A549 (cell line): ENCODE results near the gene FAM47E. TPM values are rescaled to one million over a fixed set of nuclear protein-coding genes. Genes with fewer than 3 reads are reported as not detected.

Experiments used
- ATAC-seq, 2 experiments: fragments of 200-7000 bp in 1 of 2; fragments of >200 bp in 1 of 2; cut with Nextera tagmentation in 1 of 2; cut with Tn5 transposase in 1 of 2; 3 replicates each; pipeline versions ENCODE4 v1.8.0 to v1.9.1; 2018 to 2020; ENCODE audit warnings: mild to moderate bottlenecking in 1 of 2, moderate library complexity in 1 of 2
- CTCF ChIA-PET: fragments of 300-600 bp; sonication (Branson Sonifier 250); formaldehyde crosslinking; extraction: SDS; loops from one replicate; lab custom pipeline; 2021; ENCODE audit warnings: antibody characterized with exemption, inconsistent platforms; lab: Yijun Ruan, JAX
- POLR2A ChIA-PET: fragments of 350-600 bp; formaldehyde crosslinking; extraction: SDS; loops from one replicate; lab custom pipeline; 2021; ENCODE audit warnings: antibody characterized with exemption, inconsistent platforms; lab: Yijun Ruan, JAX
- DNase-seq, 2 experiments: peaks; one replicate each; pipeline versions ENCODE4 v3.0.0 to v3.0.0-alpha.2; 2011 to 2016; ENCODE audit warnings: low read depth in 1 of 2, low spot score in 1 of 2
- FAIRE-seq: peaks from 2 replicates; lab custom pipeline; 2011; peaks lifted over from hg19 to GRCh38; lab: Jason Lieb, UNC
- H3K27ac ChIP-seq, 2 experiments: fragments of >200 bp; sonication (Bioruptor Twin); formaldehyde crosslinking; 3 replicates each; pipeline ENCODE4 v1.5.1; 2016 to 2017
- H3K4me1 ChIP-seq: fragments of >200 bp; sonication (Bioruptor Twin); formaldehyde crosslinking; 3 replicates; pipeline ENCODE4 v1.6.1; 2016
- H3K4me2 ChIP-seq: fragments of >200 bp; sonication (Bioruptor Twin); formaldehyde crosslinking; 3 replicates; pipeline ENCODE4 v1.6.1; 2016
- H3K4me3 ChIP-seq: fragments of >200 bp; sonication (Bioruptor Twin); formaldehyde crosslinking; 3 replicates; pipeline ENCODE4 v1.5.1; 2016
- H3K9me3 ChIP-seq: fragments of >200 bp; sonication (Bioruptor Twin); formaldehyde crosslinking; 3 replicates; pipeline ENCODE4 v1.6.1; 2016
- CBX2 ChIP-seq: fragments of 200-600 bp; sonication (generic); IDR thresholded peaks from 2 replicates; pipeline ENCODE4 v1.6.1; 2016; ENCODE audit warnings: low read depth, mild to moderate bottlenecking, borderline replicate concordance
- CBX8 ChIP-seq: fragments of 200-600 bp; sonication (generic); IDR thresholded peaks from 2 replicates; pipeline ENCODE4 v1.6.1; 2016
- CEBPB ChIP-seq, 2 experiments: fragments of >200 bp in 1 of 2; sonication (Bioruptor Twin) in 1 of 2; formaldehyde crosslinking in 1 of 2; IDR thresholded peaks; 2 replicates each; pipeline ENCODE4 v1.6.1; 2012 to 2016
- CHD4 ChIP-seq: fragments of 200-600 bp; sonication (generic); IDR thresholded peaks from 2 replicates; pipeline ENCODE4 v1.6.1; 2016; ENCODE audit warnings: antibody characterized with exemption, mild to moderate bottlenecking, borderline replicate concordance
- CTCF ChIP-seq: fragments of >200 bp; sonication (Bioruptor Twin); formaldehyde crosslinking; IDR thresholded peaks from 3 replicates; pipeline ENCODE4 v1.5.1; 2016
- E2F6 ChIP-seq: IDR thresholded peaks from 2 replicates; pipeline ENCODE4 v1.6.1; 2012; ENCODE audit warnings: low read depth, borderline replicate concordance
- EHMT2 ChIP-seq: fragments of 200-600 bp; sonication (generic); IDR thresholded peaks from 2 replicates; pipeline ENCODE4 v1.6.1; 2016; ENCODE audit warnings: antibody characterized with exemption, low read depth, mild to moderate bottlenecking, moderate library complexity
- ELK1 ChIP-seq: fragments of 150-350 bp; IDR thresholded peaks from 2 replicates; pipeline ENCODE4 v1.6.1; 2014; ENCODE audit warnings: low read depth, mild to moderate bottlenecking, low read length
- EP300 ChIP-seq, 2 experiments: fragments of >200 bp; sonication (Bioruptor Twin); formaldehyde crosslinking; IDR thresholded peaks; 2 replicates in 1 of 2; 3 replicates in 1 of 2; pipeline ENCODE4 v1.6.1; 2016 to 2017
- FOSL2 ChIP-seq, 2 experiments: fragments of 450-650 bp in 1 of 2; fragments of >200 bp in 1 of 2; sonication (Bioruptor Twin) in 1 of 2; formaldehyde crosslinking; IDR thresholded peaks; 2 replicates each; pipeline versions ENCODE4 v1.5.0 to v1.6.1; 2016 to 2020; ENCODE audit warnings: mild to moderate bottlenecking in 1 of 2, moderate library complexity in 1 of 2
- FOXS1 ChIP-seq: fragments of 250-450 bp; sonication (Bioruptor Pico); IDR thresholded peaks from 2 replicates; pipeline ENCODE4 v1.5.0; 2020; ENCODE audit warnings: mild to moderate bottlenecking, moderate library complexity
- HDAC2 ChIP-seq: fragments of 200-600 bp; sonication (generic); IDR thresholded peaks from 2 replicates; pipeline ENCODE4 v1.6.1; 2016
- HEYL ChIP-seq: fragments of 250-450 bp; sonication (Bioruptor Pico); IDR thresholded peaks from 2 replicates; pipeline ENCODE4 v1.8.0; 2021; ENCODE audit warnings: mild to moderate bottlenecking, moderate library complexity
- HOXB13 ChIP-seq: fragments of 250-450 bp; sonication (Bioruptor Pico); IDR thresholded peaks from 2 replicates; pipeline ENCODE4 v1.5.0; 2020; ENCODE audit warnings: low read depth, mild to moderate bottlenecking, moderate library complexity
- HOXB5 ChIP-seq: fragments of 250-450 bp; sonication (Bioruptor Pico); IDR thresholded peaks from 2 replicates; pipeline ENCODE4 v1.5.0; 2020; ENCODE audit warnings: mild to moderate bottlenecking, moderate library complexity
- KDM5A ChIP-seq: fragments of 200-600 bp; sonication (generic); IDR thresholded peaks from 2 replicates; pipeline ENCODE4 v1.6.1; 2016; ENCODE audit warnings: antibody characterized with exemption, mild to moderate bottlenecking
- MAFK ChIP-seq: fragments of 450-650 bp; IDR thresholded peaks from 2 replicates; pipeline ENCODE4 v1.6.1; 2014; ENCODE audit not compliant: partially characterized antibody
- MAX ChIP-seq: IDR thresholded peaks from 2 replicates; pipeline ENCODE4 v1.6.1; 2012
- MYC ChIP-seq: IDR thresholded peaks from 2 replicates; pipeline ENCODE4 v1.6.1; 2012; ENCODE audit warnings: mild to moderate bottlenecking, inconsistent platforms, low read length, improper control_type of control experiment, borderline replicate concordance
- NFE2L2 ChIP-seq: fragments of 150-350 bp; conservative IDR thresholded peaks from 2 replicates; pipeline ENCODE4 v1.6.1; 2014; ENCODE audit warnings: low read length
- NPAS2 ChIP-seq: fragments of 250-450 bp; sonication (Bioruptor Pico); IDR thresholded peaks from 2 replicates; pipeline ENCODE4 v1.8.0; 2022; ENCODE audit warnings: mild to moderate bottlenecking, moderate library complexity, borderline replicate concordance
- NR3C1 ChIP-seq: fragments of >200 bp; sonication (Bioruptor Twin); formaldehyde crosslinking; IDR thresholded peaks from 3 replicates; pipeline ENCODE4 v1.6.1; 2017
- PHF8 ChIP-seq: fragments of 200-600 bp; sonication (generic); IDR thresholded peaks from 2 replicates; pipeline ENCODE4 v1.6.1; 2016; ENCODE audit warnings: low read depth, mild to moderate bottlenecking, antibody characterized with exemption, moderate library complexity, borderline replicate concordance
- POLR2A ChIP-seq: IDR thresholded peaks from 2 replicates; pipeline ENCODE4 v1.6.1; 2012; ENCODE audit warnings: mild to moderate bottlenecking, low read length
- RAD21 ChIP-seq, 2 experiments: fragments of >200 bp in 1 of 2; sonication (Bioruptor Twin) in 1 of 2; formaldehyde crosslinking in 1 of 2; IDR thresholded peaks in 1 of 2; conservative IDR thresholded peaks in 1 of 2; 2 replicates in 1 of 2; 3 replicates in 1 of 2; pipeline ENCODE4 v1.6.1; 2012 to 2018; ENCODE audit warnings: inconsistent platforms in 1 of 2
- SMC3 ChIP-seq: fragments of >200 bp; sonication (Bioruptor Twin); formaldehyde crosslinking; IDR thresholded peaks from 3 replicates; pipeline ENCODE4 v1.6.1; 2018; ENCODE audit warnings: inconsistent platforms
- TFCP2L1 ChIP-seq: fragments of 250-450 bp; sonication (Bioruptor Pico); IDR thresholded peaks from 2 replicates; pipeline ENCODE4 v1.5.0; 2021; ENCODE audit warnings: mild to moderate bottlenecking
- TP53 ChIP-seq: fragments of 250-450 bp; sonication (Bioruptor Pico); IDR thresholded peaks from 2 replicates; pipeline ENCODE4 v1.5.0; 2021; ENCODE audit warnings: mild to moderate bottlenecking, moderate library complexity
- USF2 ChIP-seq: fragments of 450-650 bp; IDR thresholded peaks from 2 replicates; pipeline ENCODE4 v1.6.1; 2014; ENCODE audit warnings: antibody characterized with exemption
- ZNF302 ChIP-seq: fragments of 250-450 bp; sonication (Bioruptor Pico); IDR thresholded peaks from 2 replicates; pipeline ENCODE4 v1.9.0; 2021; ENCODE audit warnings: inconsistent platforms, mild to moderate bottlenecking, moderate library complexity
- ZSCAN20 ChIP-seq: fragments of 250-450 bp; sonication (Bioruptor Pico); IDR thresholded peaks from 2 replicates; pipeline ENCODE4 v1.8.0; 2022; ENCODE audit warnings: mild to moderate bottlenecking, moderate library complexity
- polyA plus RNA-seq, 4 experiments: library from polyadenylated mRNA; depleted of rRNA in 3 of 4; stranded (reverse); fragments of >200 nt; fragmentation: RNase III in 1 of 4; extraction: RNeasy Plus Mini Kit Qiagen cat#74134 plus additional on column Dnase treatment in 1 of 4; gene quantifications; 2 replicates in 3 of 4; 3 replicates in 1 of 4; pipeline ENCODE4 v1.2.3, GENCODE V29; 2011 to 2017
- TF ChIP-seq, protein P1 (sequence below): fragments of >200 bp; sonication (Bioruptor Twin); formaldehyde crosslinking; IDR thresholded peaks from 2 replicates; pipeline ENCODE4 v1.6.1; 2016

Gene FAM47E
- polyA plus RNA-seq, 2 of the 4 experiments (the other 2 are of a cell fraction), result 0.23 to 0.85 TPM

GRCh38 chr4:76325072-76325471 lies 73.6 kb downstream of the FAM47E start:
- Histone ChIP-seq H3K27ac (no peak overlapping the region), H3K4me1 (no peaks in the 10 kb centered on the region), H3K4me2 (no peak overlapping the region), H3K9me3 (peaks cover 24% of the 10 kb centered on the region), H3K4me3 (no peak overlapping the region)
- ChIA-PET CTCF (interaction anchor here (3.0 kb wide), 1 partner anchor 145 kb away, joined by 10 read pairs; no protein-coding TSS in a partner anchor), POLR2A (no interaction called here)
- ATAC-seq, result no peak
- DNase-seq, result no peak
- TF ChIP-seq CBX2 (no peak), NR3C1 (no peak), PHF8 (no peak), CHD4 (no peak), HOXB5 (no peak), NPAS2 (CRISPR knock-in tag) (no peak), SMC3 (no peak), EHMT2 (no peak), ZNF302 (CRISPR knock-in tag) (no peak), HOXB13 (CRISPR knock-in tag) (no peak), MAFK (no peak), MYC (no peak), RAD21 (conservative IDR thresholded peaks at IDR 0.05 in 1 of 2, IDR thresholded peaks at IDR 0.05 in 1 of 2) (no peak), HDAC2 (no peak), ZSCAN20 (no peak), CBX8 (no peak), TFCP2L1 (CRISPR knock-in tag) (no peak), KDM5A (no peak), HEYL (CRISPR knock-in tag) (no peak), E2F6 (no peak)
- no peak for FAIRE-seq

GRCh38 chr4:76326515-76326914 lies 75.0 kb downstream of the FAM47E start:
- no peak for ATAC-seq
- POLR2A ChIA-PET, result no interaction called here

More at GRCh38 chr4:76326515-76326914, 75.0 kb downstream of the FAM47E start:
- FAIRE-seq (no peak), DNase-seq (no peak)
- Histone ChIP-seq H3K9me3 (peaks cover 19% of the 10 kb centered on the region), H3K27ac (no peak overlapping the region), H3K4me2 (no peak overlapping the region), H3K4me1 (no peaks in the 10 kb centered on the region)
- CTCF ChIA-PET, result interaction anchor here (3.0 kb wide), 1 partner anchor 147 kb away, joined by 10 read pairs; no protein-coding TSS in a partner anchor
- no peak for TF ChIP-seq FOXS1 (CRISPR knock-in tag)
- no peak for TF ChIP-seq USF2
- TF ChIP-seq CTCF, result no peak
- TF ChIP-seq TP53, result no peak
- TF ChIP-seq ELK1, result no peak
- TF ChIP-seq, protein P1, sequence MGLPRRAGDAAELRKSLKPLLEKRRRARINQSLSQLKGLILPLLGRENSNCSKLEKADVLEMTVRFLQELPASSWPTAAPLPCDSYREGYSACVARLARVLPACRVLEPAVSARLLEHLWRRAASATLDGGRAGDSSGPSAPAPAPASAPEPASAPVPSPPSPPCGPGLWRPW, result no peak
- TF ChIP-seq ZSCAN20, result no peak
- TF ChIP-seq CEBPB (IDR thresholded peaks at IDR 0.05), result no peak
- TF ChIP-seq FOSL2 (IDR thresholded peaks at IDR 0.05), result no peak
- no peak for TF ChIP-seq FOSL2 (CRISPR knock-in tag; IDR thresholded peaks at IDR 0.05)
- no peak for TF ChIP-seq NFE2L2
- no peak for TF ChIP-seq POLR2A
- no peak for TF ChIP-seq SMC3
- TF ChIP-seq EHMT2, result no peak
- no peak for TF ChIP-seq EP300 (IDR thresholded peaks at IDR 0.05)
- TF ChIP-seq CHD4, result no peak
- no peak for TF ChIP-seq HOXB13 (CRISPR knock-in tag)
- TF ChIP-seq MAX, result no peak
- TF ChIP-seq, all 56 proteins: peak for 0
- no peak overlapping the region for H3K4me3 ChIP-seq
